GM23248 (cell line): ENCODE results near the gene MEX3A. TPM values are rescaled to one million over a fixed set of nuclear protein-coding genes. Genes with fewer than 3 reads are reported as not detected.
A peak's percentile ranks its signal among the peaks of the same experiment; 100 is the strongest.

Experiments used
- DNase-seq: peaks from one replicate; pipeline ENCODE4 v3.0.0-alpha.2; 2015
- H2AFZ ChIP-seq: fragments of 200-600 bp; sonication (generic); 2 replicates; pipeline ENCODE4 v1.6.1; 2016; ENCODE audit warnings: antibody characterized with exemption
- H3F3A ChIP-seq: fragments of 200-600 bp; sonication (generic); 2 replicates; pipeline ENCODE4 v1.6.1; 2016; ENCODE audit warnings: mild to moderate bottlenecking, antibody characterized with exemption, mixed run types; ENCODE audit not compliant: insufficient read depth
- H3K27ac ChIP-seq: fragments of 200-600 bp; sonication (generic); 2 replicates; pipeline ENCODE4 v1.5.1; 2016; ENCODE audit warnings: mild to moderate bottlenecking
- H3K27me3 ChIP-seq: fragments of 200-600 bp; sonication (generic); replicated peaks from 2 replicates; pipeline ENCODE4 v1.6.1; 2016; ENCODE audit warnings: mild to moderate bottlenecking; ENCODE audit not compliant: insufficient read depth
- H3K36me3 ChIP-seq: fragments of 200-600 bp; sonication (generic); 2 replicates; pipeline ENCODE4 v1.6.1; 2016; ENCODE audit warnings: low read depth, mild to moderate bottlenecking
- H3K4me1 ChIP-seq: fragments of 200-600 bp; sonication (generic); 2 replicates; pipeline ENCODE4 v1.6.1; 2016; ENCODE audit warnings: mild to moderate bottlenecking; ENCODE audit not compliant: insufficient read depth
- H3K4me2 ChIP-seq: fragments of 200-600 bp; sonication (generic); one replicate; pipeline ENCODE4 v1.6.1; 2016; ENCODE audit warnings: mild to moderate bottlenecking; ENCODE audit not compliant: unreplicated experiment
- H3K4me3 ChIP-seq: fragments of 200-600 bp; sonication (generic); 2 replicates; pipeline ENCODE4 v1.5.1; 2016; ENCODE audit warnings: mild to moderate bottlenecking
- H3K79me2 ChIP-seq: fragments of 200-600 bp; sonication (generic); 2 replicates; pipeline ENCODE4 v1.6.1; 2016; ENCODE audit warnings: mild to moderate bottlenecking; ENCODE audit not compliant: insufficient read depth
- H3K9ac ChIP-seq: fragments of 200-600 bp; sonication (generic); 2 replicates; pipeline ENCODE4 v1.6.1; 2016; ENCODE audit warnings: mild to moderate bottlenecking
- H3K9me2 ChIP-seq: fragments of 200-600 bp; sonication (generic); 2 replicates; pipeline ENCODE4 v1.6.1; 2016; ENCODE audit warnings: mixed run types, mild to moderate bottlenecking, moderate library complexity; ENCODE audit not compliant: insufficient read depth
- H3K9me3 ChIP-seq: fragments of 200-600 bp; sonication (generic); one replicate; pipeline ENCODE4 v1.6.1; 2017; ENCODE audit warnings: low read depth
- H4K20me1 ChIP-seq: fragments of 200-600 bp; sonication (generic); 2 replicates; pipeline ENCODE4 v1.6.0; 2016; ENCODE audit not compliant: insufficient read depth
- EZH2 ChIP-seq: fragments of 200-600 bp; sonication (generic); IDR thresholded peaks from 2 replicates; pipeline ENCODE4 v1.6.1; 2018; ENCODE audit warnings: antibody characterized with exemption, mild to moderate bottlenecking; ENCODE audit not compliant: insufficient read depth, poor library complexity, severe bottlenecking
- EZH2phosphoT487 ChIP-seq: fragments of 200-600 bp; sonication (generic); IDR thresholded peaks from 2 replicates; pipeline ENCODE4 v1.6.1; 2018; ENCODE audit warnings: antibody characterized with exemption, moderate library complexity, mild to moderate bottlenecking, low read depth; ENCODE audit not compliant: insufficient read depth
- WGBS, 2 experiments: methylation state at CpG; one replicate each; pipeline ENCODE4 v1.1.6; 2015 to 2017; ENCODE audit warnings: low lambda C conversion rate in 2 of 2, low coverage in 1 of 2; ENCODE audit errors: missing lambda C conversion rate in 2 of 2; 5-methylcytosine and 5-hydroxymethylcytosine counted together
- in situ Hi-C: fragments of 300-500 bp; cut with MboI; formaldehyde crosslinking; loops from 2 replicates; pipeline ENCODE4 v1.15.0; 2020
- polyA plus RNA-seq: library from polyadenylated mRNA; unstranded; fragments of >200 nt; fragmentation: Nextera tagmentation; extraction: Ambion mirVana; gene quantifications from 2 replicates; pipeline ENCODE4 v1.2.1, GENCODE V29; 2016
- total RNA-seq: library from RNA; depleted of rRNA; stranded (reverse); fragments of >200 nt; shearing (Covaris generic); gene quantifications from 2 replicates; pipeline ENCODE4 v1.2.3, GENCODE V29; 2014

The MEX3A gene
- total and polyA plus RNA-seq, 2 experiments from 2014 or later, result 0.05 to 0.22 TPM

- H4K20me1 ChIP-seq, result no peaks in the 10 kb centered on the region
- in situ Hi-C loops, result no loop called here
- no peaks in the 10 kb centered on the region for H3K36me3 ChIP-seq
- H2AFZ ChIP-seq, result no peak overlapping the region
- H3K27ac ChIP-seq, result no peak overlapping the region
- no peaks in the 10 kb centered on the region for H3K27me3 ChIP-seq
- H3K4me2 ChIP-seq, result no peak overlapping the region
- no peaks in the 10 kb centered on the region for H3K9me2 ChIP-seq
- no peaks in the 10 kb centered on the region for H3K9me3 ChIP-seq
- peaks cover 4% of the 10 kb centered on the region; the same call in 1 of the 2 replicates for H3F3A ChIP-seq
- H3K4me3 ChIP-seq, result no peak overlapping the region
- WGBS, 2 experiments, result 88 to 92% methylated on average over 4 to 7 of the region's 7 CpGs
- no peak overlapping the region for H3K9ac ChIP-seq
- DNase-seq, result no peak
- H3K4me1 ChIP-seq, result peaks cover 8% of the 10 kb centered on the region
- H3K79me2 ChIP-seq, result peaks cover 24% of the 10 kb centered on the region
- no peak for TF ChIP-seq EZH2phosphoT487
- no peak for TF ChIP-seq EZH2
These were observed 31.1 kb downstream of the MEX3A start for GRCh38 chr1:156051011-156051725.

- Histone ChIP-seq H3K4me1 (no peaks in the 10 kb centered on the region), H3K4me2 (no peak overlapping the region), H3K79me2 (peaks cover 16% of the 10 kb centered on the region), H3K9ac (no peak overlapping the region), H3K9me3 (no peaks in the 10 kb centered on the region), H3K9me2 (no peaks in the 10 kb centered on the region), H4K20me1 (no peaks in the 10 kb centered on the region), H3K27me3 (no peaks in the 10 kb centered on the region), H3K4me3 (no peak overlapping the region), H3K36me3 (no peaks in the 10 kb centered on the region), H3K27ac (no peak overlapping the region), H3F3A (peaks cover 4% of the 10 kb centered on the region; the same call in 1 of the 2 replicates), H2AFZ (no peak overlapping the region)
- TF ChIP-seq EZH2phosphoT487 (no peak), EZH2 (no peak)
- WGBS, 2 experiments, result 62 to 67% methylated on average over 4 of the region's 4 CpGs
- peak; percentile 15 for DNase-seq
- in situ Hi-C loops, result no loop called here
These were observed 31.9 kb downstream of the MEX3A start for GRCh38 chr1:156050376-156050775.

GRCh38 chr1:156048663-156049258 is 33.5 kb downstream of the MEX3A start:
- H3K9ac ChIP-seq, result no peak overlapping the region
- no peaks in the 10 kb centered on the region for H3K4me1 ChIP-seq
- no peaks in the 10 kb centered on the region for H3K36me3 ChIP-seq
- H3F3A ChIP-seq, result no peaks in the 10 kb centered on the region
- H3K4me2 ChIP-seq, result no peak overlapping the region
- DNase-seq, result no peak
- H2AFZ ChIP-seq, result no peak overlapping the region
- H3K79me2 ChIP-seq, result peaks cover 10% of the 10 kb centered on the region
- H3K4me3 ChIP-seq, result no peak overlapping the region
- no peaks in the 10 kb centered on the region for H3K27me3 ChIP-seq
- no peaks in the 10 kb centered on the region for H3K9me2 ChIP-seq
- in situ Hi-C loops, result no loop called here
- H4K20me1 ChIP-seq, result no peaks in the 10 kb centered on the region
- H3K9me3 ChIP-seq, result no peaks in the 10 kb centered on the region
- 94 to 97% methylated on average over 3 of the region's 3 CpGs for WGBS, 2 experiments
- H3K27ac ChIP-seq, result no peak overlapping the region
- TF ChIP-seq EZH2phosphoT487 (no peak), EZH2 (no peak)

GRCh38 chr1:156045076-156045475 is 37.2 kb downstream of the MEX3A start:
- Histone ChIP-seq H2AFZ (no peak overlapping the region), H3K27ac (no peak overlapping the region), H3K9me3 (no peaks in the 10 kb centered on the region), H4K20me1 (no peaks in the 10 kb centered on the region), H3K79me2 (no peaks in the 10 kb centered on the region), H3K4me1 (peaks cover 11% of the 10 kb centered on the region), H3F3A (peaks cover 11% of the 10 kb centered on the region; the same call in 1 of the 2 replicates), H3K9me2 (no peaks in the 10 kb centered on the region), H3K4me3 (no peak overlapping the region), H3K27me3 (no peaks in the 10 kb centered on the region), H3K4me2 (no peak overlapping the region), H3K9ac (no peak overlapping the region), H3K36me3 (no peaks in the 10 kb centered on the region)
- in situ Hi-C loops, result no loop called here
- WGBS, 2 experiments, result 98% methylated on average over 4 of the region's 4 CpGs
- TF ChIP-seq EZH2 (no peak), EZH2phosphoT487 (no peak)
- no peak for DNase-seq
